CD4-positive, alpha-beta T cell treated with Interleukin-1 beta for 1 hour (primary cell): ENCODE data around the gene SYT7.

Source experiments
- DNase-seq, 2 donors: peaks; one replicate each; pipeline ENCODE4 v3.0.0-alpha.2; 2020 to 2022

SYT7 gene

GRCh38 chr11:61579676-61580270 is 1.1 kb downstream of the SYT7 start:
- no peak for DNase-seq

- no peak for DNase-seq
Observed at GRCh38 chr11:61578819-61579675, 1.8 kb downstream of the SYT7 start.

- no peak for DNase-seq
Observed at GRCh38 chr11:61577383-61578118, 3.3 kb downstream of the SYT7 start.

GRCh38 chr11:61575886-61576861 is 4.7 kb downstream of the SYT7 start:
- DNase-seq: no peak

GRCh38 chr11:61574611-61575010 is 6.3 kb downstream of the SYT7 start:
- no peak for DNase-seq

GRCh38 chr11:61572913-61573312 is 8.0 kb downstream of the SYT7 start:
- DNase-seq: no peak

- DNase-seq: no peak
Observed at GRCh38 chr11:61571869-61572268, 9.0 kb downstream of the SYT7 start.

GRCh38 chr11:61571337-61571736 is 9.5 kb downstream of the SYT7 start:
- no peak for DNase-seq

- no peak for DNase-seq
Observed at GRCh38 chr11:61569701-61570100, 11.2 kb downstream of the SYT7 start.

- no peak for DNase-seq
Observed at GRCh38 chr11:61569018-61569417, 11.9 kb downstream of the SYT7 start.

GRCh38 chr11:61567286-61568061 is 13.4 kb downstream of the SYT7 start:
- peak; percentile 41 to 72 for DNase-seq

GRCh38 chr11:61564936-61565696 is 15.8 kb downstream of the SYT7 start:
- DNase-seq: no peak

- DNase-seq: no peak
Observed at GRCh38 chr11:61560751-61561150, 20.1 kb downstream of the SYT7 start.

- no peak for DNase-seq
Observed at GRCh38 chr11:61556621-61557020, 24.3 kb downstream of the SYT7 start.

- DNase-seq: no peak
Observed at GRCh38 chr11:61555978-61556377, 24.9 kb downstream of the SYT7 start.

GRCh38 chr11:61555051-61555969 is 25.6 kb downstream of the SYT7 start:
- DNase-seq: no peak

- no peak for DNase-seq
Observed at GRCh38 chr11:61554172-61554988, 26.5 kb downstream of the SYT7 start.

GRCh38 chr11:61553373-61554171 is 27.3 kb downstream of the SYT7 start:
- DNase-seq: no peak
